Smooth muscle cell (in vitro differentiated cells): ENCODE data around the gene RAN. TPM values are rescaled to one million over a fixed set of nuclear protein-coding genes. Genes with fewer than 3 reads are reported as not detected.

Source experiments
- DNase-seq: peaks from one replicate; lab custom pipeline; 2025; ENCODE audit not compliant: unreplicated experiment; lab: John Stamatoyannopoulos, UW
- H2AFZ ChIP-seq: fragments of 200-600 bp; sonication (generic); 2 replicates; pipeline ENCODE4 v1.6.0; 2016; ENCODE audit warnings: antibody characterized with exemption, low read depth, mild to moderate bottlenecking
- H3F3A ChIP-seq: fragments of 200-600 bp; sonication (generic); 2 replicates; pipeline ENCODE4 v1.6.0; 2017; ENCODE audit warnings: antibody characterized with exemption, low read depth
- H3K27ac ChIP-seq: fragments of 200-600 bp; sonication (generic); 2 replicates; pipeline ENCODE4 v1.5.1; 2016; ENCODE audit warnings: low read depth, mild to moderate bottlenecking
- H3K27me3 ChIP-seq: fragments of 200-600 bp; sonication (generic); 2 replicates; pipeline ENCODE4 v1.6.1; 2016; ENCODE audit warnings: low read depth, mild to moderate bottlenecking
- H3K36me3 ChIP-seq: fragments of 200-600 bp; sonication (generic); 2 replicates; pipeline ENCODE4 v1.5.1; 2016; ENCODE audit warnings: low read depth
- H3K4me1 ChIP-seq: fragments of 200-600 bp; sonication (generic); 2 replicates; pipeline ENCODE4 v1.5.1; 2016; ENCODE audit warnings: low read depth
- H3K4me2 ChIP-seq: fragments of 200-600 bp; sonication (generic); 2 replicates; pipeline ENCODE4 v1.6.0; 2016; ENCODE audit warnings: mild to moderate bottlenecking
- H3K4me3 ChIP-seq: fragments of 200-600 bp; sonication (generic); 2 replicates; pipeline ENCODE4 v1.5.1; 2016; ENCODE audit warnings: mild to moderate bottlenecking
- H3K79me2 ChIP-seq: fragments of 200-600 bp; sonication (generic); 2 replicates; pipeline ENCODE4 v1.6.0; 2016; ENCODE audit warnings: low read depth, mild to moderate bottlenecking
- H3K9ac ChIP-seq: fragments of 200-600 bp; sonication (generic); 2 replicates; pipeline ENCODE4 v1.6.0; 2016; ENCODE audit warnings: low read depth
- H3K9me3 ChIP-seq: fragments of 200-600 bp; sonication (generic); replicated peaks from 2 replicates; pipeline ENCODE4 v1.5.1; 2016; ENCODE audit warnings: low read depth
- H4K20me1 ChIP-seq: fragments of 200-600 bp; sonication (generic); 2 replicates; pipeline ENCODE4 v1.6.0; 2016; ENCODE audit warnings: low read depth
- CTCF ChIP-seq: fragments of 200-600 bp; sonication (generic); IDR thresholded peaks from 2 replicates; pipeline ENCODE4 v1.5.1; 2017; ENCODE audit warnings: borderline replicate concordance, mild to moderate bottlenecking, antibody characterized with exemption; ENCODE audit not compliant: insufficient read depth, poor library complexity, severe bottlenecking
- WGBS: methylation state at CpG from one replicate; pipeline ENCODE4 v1.1.7; 2016; ENCODE audit warnings: low lambda C conversion rate; 5-methylcytosine and 5-hydroxymethylcytosine counted together
- polyA plus RNA-seq: library from polyadenylated mRNA; unstranded; fragments of >200 nt; fragmentation: Nextera tagmentation; extraction: Ambion mirVana; gene quantifications from 2 replicates; pipeline ENCODE4 v1.2.1, GENCODE V29; 2016
- total RNA-seq: library from RNA; depleted of rRNA; stranded (reverse); fragments of >200 nt; gene quantifications from 2 replicates; pipeline ENCODE4 v1.2.3, GENCODE V29; 2014

Gene RAN
- total and polyA plus RNA-seq, 2 experiments from 2014 or later: 367 to 595 TPM

- Histone ChIP-seq H3K27ac (no peak within 1 kb of the TSS), H4K20me1 (peaks cover 40% of the 10 kb centered on the region), H3F3A (no peaks in the 10 kb centered on the region), H2AFZ (peak within 1 kb of the TSS; percentile 97), H3K36me3 (no peaks in the 10 kb centered on the region), H3K27me3 (no peaks in the 10 kb centered on the region), H3K4me3 (peak within 1 kb of the TSS; percentile 57), H3K4me1 (peaks cover 4% of the 10 kb centered on the region), H3K79me2 (peaks cover 45% of the 10 kb centered on the region), H3K9me3 (no peaks in the 10 kb centered on the region), H3K9ac (peak within 1 kb of the TSS; percentile 78), H3K4me2 (peak within 1 kb of the TSS; percentile 91)
- 5% methylated on average over 38 of the region's 79 CpGs for WGBS
- TF ChIP-seq CTCF: no peak
- peak; percentile 83 for DNase-seq
These were observed 32.7 kb upstream of the RAN start, which contains the start of gene STX2 for GRCh38 chr12:130838951-130839769. Gene STX2, minus strand, starts transcription at chr12:130839250. Its CDS starts 151 bp downstream, at chr12:130839099.

GRCh38 chr12:130839770-130840404 is 32.0 kb upstream of the RAN start:
- WGBS: 75% methylated on average over 11 of the region's 11 CpGs
- no peak overlapping the region for H3K9ac ChIP-seq
- H3K4me3 ChIP-seq: no peak overlapping the region

GRCh38 chr12:130846369-130846768 is 25.5 kb upstream of the RAN start:
- Histone ChIP-seq H3F3A (peaks cover 19% of the 10 kb centered on the region), H3K27me3 (no peaks in the 10 kb centered on the region), H3K9ac (no peak overlapping the region), H3K27ac (no peak overlapping the region), H2AFZ (no peak overlapping the region), H3K4me2 (peak overlapping the region; percentile 10), H3K36me3 (no peaks in the 10 kb centered on the region), H3K9me3 (no peaks in the 10 kb centered on the region), H3K79me2 (no peaks in the 10 kb centered on the region), H4K20me1 (no peaks in the 10 kb centered on the region), H3K4me1 (no peaks in the 10 kb centered on the region), H3K4me3 (no peak overlapping the region)
- DNase-seq: no peak
- no peak for TF ChIP-seq CTCF

More at GRCh38 chr12:130839770-130840404, 32.0 kb upstream of the RAN start:
- Histone ChIP-seq H4K20me1 (peaks cover 34% of the 10 kb centered on the region), H3K9me3 (no peaks in the 10 kb centered on the region), H3K36me3 (no peaks in the 10 kb centered on the region), H3K4me1 (peaks cover 4% of the 10 kb centered on the region), H3K27ac (no peak overlapping the region), H3K79me2 (peaks cover 38% of the 10 kb centered on the region), H3K4me2 (peak overlapping the region; percentile 91), H3K27me3 (no peaks in the 10 kb centered on the region), H3F3A (no peaks in the 10 kb centered on the region), H2AFZ (peak overlapping the region; percentile 97)
- no peak for DNase-seq
- TF ChIP-seq CTCF: no peak
